HG03159 (cell line): ENCODE measurements around the gene OR2V1.
"Not testable (repeated sequence)": the region's sequence is repeated elsewhere in the genome, so short reads cannot be mapped to it uniquely, and the experiment has no call there.

Experiments used
- ATAC-seq: cut with Tn5 transposase; IDR thresholded peaks from one replicate; pipeline ENCODE4 v1.9.1; 2021; ENCODE audit warnings: mild to moderate bottlenecking, moderate library complexity; ENCODE audit not compliant: unreplicated experiment

Gene OR2V1

DNA sequence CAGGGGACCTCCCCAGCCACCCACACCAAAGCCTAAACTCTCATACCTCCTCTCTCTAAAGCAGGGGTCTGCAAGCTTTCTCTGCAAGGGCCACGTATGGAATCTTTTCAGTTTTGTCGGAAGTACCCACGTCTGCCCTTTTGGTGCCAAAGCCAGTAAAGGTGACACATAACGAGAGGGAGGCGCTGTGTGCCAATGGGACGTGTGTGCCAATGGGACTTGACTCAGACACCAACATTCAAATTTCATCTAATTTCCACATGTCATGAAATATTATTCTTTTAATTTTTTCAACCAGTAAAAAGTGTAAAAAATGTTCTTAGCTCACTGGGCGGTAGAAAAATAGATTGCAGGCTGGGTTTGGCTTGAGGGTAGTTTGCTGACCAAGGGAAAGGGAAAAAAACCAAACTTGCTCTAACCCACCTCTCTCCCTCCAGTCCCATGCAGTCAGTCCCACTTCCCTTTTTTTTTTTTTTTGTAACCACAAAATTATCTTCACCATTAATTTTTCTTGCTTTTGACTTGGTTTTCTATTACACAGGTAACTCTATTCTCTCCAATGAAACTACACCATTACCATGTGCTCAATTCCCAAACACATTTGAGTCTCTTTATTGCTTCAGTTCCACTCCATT, 25.5 kb downstream of the OR2V1 start:
- no peak for ATAC-seq

GRCh38 chr5:181104606-181105390, 26.2 kb downstream of the OR2V1 start:
- ATAC-seq = not testable (repeated sequence)

- not testable (repeated sequence) for ATAC-seq
Observed at GRCh38 chr5:181104259-181104568, 26.8 kb downstream of the OR2V1 start.

DNA sequence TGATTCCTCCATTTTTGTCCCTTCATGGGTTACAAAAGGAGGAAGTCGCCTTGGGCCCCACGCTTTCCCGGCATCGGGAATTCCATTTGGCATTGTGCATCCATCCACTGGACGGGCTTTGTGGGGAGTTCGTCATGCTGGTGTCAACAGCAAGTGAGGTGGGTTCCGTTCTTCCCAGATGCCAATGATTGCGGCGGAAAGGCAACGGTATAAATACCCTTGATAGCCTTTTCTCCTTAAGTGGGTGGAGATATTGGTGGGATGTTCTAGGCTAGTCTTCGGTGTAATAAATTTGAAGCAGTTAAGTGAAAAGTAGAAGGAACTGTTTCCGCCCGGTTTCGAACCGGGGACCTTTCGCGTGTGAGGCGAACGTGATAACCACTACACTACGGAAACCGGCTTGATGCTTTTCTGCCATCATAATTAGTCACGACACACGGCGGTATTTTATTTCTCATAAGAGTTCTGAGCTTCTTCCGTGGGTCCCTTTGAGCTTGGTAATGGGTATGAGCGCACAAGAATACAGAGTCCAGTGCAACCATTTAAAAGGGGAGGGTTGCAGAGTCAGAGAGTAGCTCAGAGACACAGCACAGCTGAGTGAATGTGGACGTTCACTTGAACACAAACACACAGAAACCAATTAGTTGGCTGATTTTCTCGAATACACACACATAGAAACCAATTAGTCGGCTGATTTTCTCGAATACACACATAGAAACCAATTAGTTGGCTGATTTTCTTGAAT, 28.9 kb downstream of the OR2V1 start:
- not testable (repeated sequence) for ATAC-seq

DNA sequence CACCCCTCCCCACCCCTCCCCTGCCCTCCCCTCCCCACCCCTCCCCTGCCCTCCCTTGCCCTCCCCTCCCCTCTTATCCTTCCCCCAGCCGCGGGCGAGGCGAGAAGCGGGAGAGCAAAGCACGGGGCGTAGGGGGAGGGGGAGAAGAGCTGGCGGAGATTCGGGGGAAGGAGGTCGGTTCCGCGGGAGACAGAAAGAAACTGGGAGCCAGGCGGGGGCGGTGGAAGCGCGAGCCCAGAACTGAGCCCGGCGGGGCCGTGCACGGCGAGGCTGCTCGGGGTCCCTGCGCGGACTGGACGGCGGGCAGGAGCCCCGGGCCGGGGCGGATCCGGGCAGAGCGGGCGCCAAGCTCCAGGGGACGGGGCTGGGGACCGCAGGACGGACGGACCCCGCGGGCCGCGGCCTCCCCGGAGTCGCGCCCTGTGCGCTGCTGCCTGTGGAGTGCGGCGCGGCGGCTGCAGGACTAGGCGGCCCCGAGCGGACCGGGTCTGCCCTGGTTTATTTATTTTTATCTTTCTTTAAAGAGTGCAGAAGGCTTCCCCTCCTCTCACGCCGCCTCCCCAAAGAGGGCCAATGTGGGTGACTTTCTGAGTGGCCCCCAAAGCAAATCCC, 29.8 kb downstream of the OR2V1 start:
- not testable (repeated sequence) for ATAC-seq

GRCh38 chr5:181100121-181100875, 30.7 kb downstream of the OR2V1 start:
- no peak for ATAC-seq

- no peak for ATAC-seq
Observed at GRCh38 chr5:181099602-181100086, 31.3 kb downstream of the OR2V1 start.

DNA sequence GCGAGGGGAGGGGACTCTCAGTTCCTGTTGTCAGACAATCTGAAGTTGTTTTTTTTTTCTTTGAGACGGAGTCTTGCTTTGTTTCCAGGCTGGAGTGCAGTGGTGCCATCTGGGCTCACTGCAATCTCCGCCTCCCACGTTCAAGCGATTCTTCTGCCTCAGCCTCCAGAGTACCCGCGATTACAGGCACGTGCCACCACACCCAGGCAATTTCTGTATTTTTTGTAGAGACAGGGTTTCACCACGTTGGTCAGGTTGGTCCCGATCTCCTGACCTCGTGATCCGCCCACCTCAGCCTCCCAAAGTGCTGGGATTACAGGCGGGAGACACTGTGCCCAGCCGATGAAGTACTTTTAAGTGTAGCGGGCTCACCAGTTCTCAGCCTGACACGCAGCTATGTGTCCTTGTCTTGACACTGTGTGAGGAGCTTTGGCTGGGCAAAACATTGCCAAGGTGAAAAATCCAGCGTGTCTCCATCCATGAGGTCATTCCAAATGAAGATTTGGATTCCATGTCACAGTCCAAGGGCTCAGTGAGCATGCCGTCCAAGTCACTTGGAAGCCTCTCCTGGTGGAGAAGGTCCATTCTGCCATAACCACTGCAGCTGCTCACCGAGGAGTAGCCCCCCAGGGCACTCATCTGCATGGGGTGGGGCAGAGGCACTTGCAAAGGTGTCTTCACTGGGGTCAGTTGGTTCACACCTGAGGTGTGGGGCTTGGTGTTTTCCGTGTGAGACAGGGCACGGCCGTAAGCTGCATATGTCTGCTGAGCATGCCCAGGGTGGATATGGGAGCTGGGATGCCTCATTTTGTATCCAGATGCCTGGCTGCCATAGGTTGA, 32.0 kb downstream of the OR2V1 start:
- ATAC-seq = no peak

DNA sequence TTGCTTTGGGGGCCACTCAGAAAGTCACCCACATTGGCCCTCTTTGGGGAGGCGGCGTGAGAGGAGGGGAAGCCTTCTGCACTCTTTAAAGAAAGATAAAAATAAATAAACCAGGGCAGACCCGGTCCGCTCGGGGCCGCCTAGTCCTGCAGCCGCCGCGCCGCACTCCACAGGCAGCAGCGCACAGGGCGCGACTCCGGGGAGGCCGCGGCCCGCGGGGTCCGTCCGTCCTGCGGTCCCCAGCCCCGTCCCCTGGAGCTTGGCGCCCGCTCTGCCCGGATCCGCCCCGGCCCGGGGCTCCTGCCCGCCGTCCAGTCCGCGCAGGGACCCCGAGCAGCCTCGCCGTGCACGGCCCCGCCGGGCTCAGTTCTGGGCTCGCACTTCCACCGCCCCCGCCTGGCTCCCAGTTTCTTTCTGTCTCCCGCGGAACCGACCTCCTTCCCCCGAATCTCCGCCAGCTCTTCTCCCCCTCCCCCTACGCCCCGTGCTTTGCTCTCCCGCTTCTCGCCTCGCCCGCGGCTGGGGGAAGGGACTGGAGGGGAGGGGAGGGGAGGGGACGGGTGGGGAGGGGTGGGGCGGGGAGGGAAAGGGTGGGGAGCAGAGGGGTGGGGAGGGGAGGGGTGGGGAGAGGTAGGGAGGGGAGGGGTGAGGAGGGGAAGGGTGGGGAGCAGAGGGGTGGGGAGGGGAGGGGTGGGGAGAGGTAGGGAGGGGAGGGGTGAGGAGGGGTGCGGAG, 33.0 kb downstream of the OR2V1 start:
- ATAC-seq = not testable (repeated sequence)

- ATAC-seq = not testable (repeated sequence)
Observed at GRCh38 chr5:181097383-181097753, 33.6 kb downstream of the OR2V1 start.

DNA sequence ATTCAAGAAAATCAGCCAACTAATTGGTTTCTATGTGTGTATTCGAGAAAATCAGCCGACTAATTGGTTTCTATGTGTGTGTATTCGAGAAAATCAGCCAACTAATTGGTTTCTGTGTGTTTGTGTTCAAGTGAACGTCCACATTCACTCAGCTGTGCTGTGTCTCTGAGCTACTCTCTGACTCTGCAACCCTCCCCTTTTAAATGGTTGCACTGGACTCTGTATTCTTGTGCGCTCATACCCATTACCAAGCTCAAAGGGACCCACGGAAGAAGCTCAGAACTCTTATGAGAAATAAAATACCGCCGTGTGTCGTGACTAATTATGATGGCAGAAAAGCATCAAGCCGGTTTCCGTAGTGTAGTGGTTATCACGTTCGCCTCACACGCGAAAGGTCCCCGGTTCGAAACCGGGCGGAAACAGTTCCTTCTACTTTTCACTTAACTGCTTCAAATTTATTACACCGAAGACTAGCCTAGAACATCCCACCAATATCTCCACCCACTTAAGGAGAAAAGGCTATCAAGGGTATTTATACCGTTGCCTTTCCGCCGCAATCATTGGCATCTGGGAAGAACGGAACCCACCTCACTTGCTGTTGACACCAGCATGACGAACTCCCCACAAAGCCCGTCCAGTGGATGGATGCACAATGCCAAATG, 34.1 kb downstream of the OR2V1 start:
- not testable (repeated sequence) for ATAC-seq

DNA sequence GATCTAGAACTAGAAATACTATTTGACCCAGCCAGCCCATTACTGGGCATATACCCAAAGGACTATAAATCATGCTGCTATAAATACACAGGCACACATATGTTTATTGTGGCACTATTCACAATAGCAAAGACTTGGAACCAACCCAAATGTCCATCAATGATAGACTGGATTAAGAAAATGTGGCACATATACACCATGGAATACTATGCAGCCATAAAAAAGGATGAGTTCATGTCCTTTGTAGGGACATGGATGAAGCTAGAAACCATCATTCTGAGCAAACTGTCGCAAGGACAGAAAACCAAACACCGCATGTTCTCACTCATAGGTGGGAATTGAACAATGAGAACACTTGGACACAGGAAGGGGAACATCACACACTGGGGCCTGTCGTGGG, 35.8 kb downstream of the OR2V1 start:
- ATAC-seq = not testable (repeated sequence)

- no peak for ATAC-seq
Observed at GRCh38 chr5:181092428-181092827, 38.5 kb downstream of the OR2V1 start.

DNA sequence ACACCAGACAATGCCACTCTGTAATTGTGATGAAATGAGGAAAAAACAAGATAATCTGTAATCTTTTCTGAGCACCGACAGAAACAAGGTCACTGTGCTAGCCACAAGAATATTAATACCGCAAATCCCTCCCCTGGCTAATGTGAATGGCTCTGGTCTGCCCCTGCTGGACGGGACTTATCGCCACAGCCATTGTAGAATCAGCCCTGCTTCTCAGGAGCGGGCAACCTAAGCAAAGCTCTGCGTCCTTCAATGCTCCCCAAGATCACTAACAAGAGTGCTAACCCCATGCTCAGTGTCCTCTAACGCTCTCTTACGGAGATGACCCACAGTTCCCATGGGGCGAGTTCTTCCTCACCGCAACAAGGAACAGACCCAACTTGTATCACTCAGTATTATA, 42.7 kb downstream of the OR2V1 start:
- ATAC-seq = no peak

DNA sequence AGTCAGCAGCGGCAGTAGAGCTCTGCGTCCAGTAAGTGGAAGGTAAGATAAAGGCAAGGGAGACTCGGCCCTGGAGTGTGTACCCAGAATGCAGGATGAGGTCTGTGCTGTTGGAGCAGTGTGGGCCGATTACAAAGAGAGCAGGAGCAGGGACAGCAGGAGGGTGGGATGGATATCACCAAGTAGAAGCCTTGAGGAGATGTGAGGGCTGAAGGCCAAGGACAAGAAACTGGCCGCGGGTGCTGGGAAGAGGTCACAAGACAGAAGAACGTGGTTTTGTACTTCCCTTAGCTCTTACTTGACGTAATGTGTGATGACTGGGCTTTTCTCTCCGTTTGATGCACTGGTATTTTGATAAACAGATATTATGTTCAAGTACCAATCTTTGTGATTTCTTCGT, 43.7 kb downstream of the OR2V1 start:
- ATAC-seq = no peak

DNA sequence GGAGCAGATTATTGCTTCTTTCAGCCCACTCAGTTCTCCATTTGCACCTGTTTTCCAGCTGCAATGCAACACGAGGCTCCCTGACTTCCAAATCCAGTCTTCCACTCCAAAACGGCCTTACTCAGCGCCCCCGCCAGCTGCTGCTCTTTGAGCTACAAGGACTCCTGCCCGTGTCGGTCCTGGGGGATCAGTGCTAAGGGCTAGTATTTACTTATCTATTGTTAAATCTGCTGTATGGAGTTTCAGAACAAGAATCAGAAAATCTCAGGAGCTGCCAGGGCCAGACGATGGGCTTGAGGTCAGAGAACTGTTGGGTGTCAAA, 44.1 kb downstream of the OR2V1 start:
- ATAC-seq = no peak

- no peak for ATAC-seq
Observed at GRCh38 chr5:181086026-181086883, 44.7 kb downstream of the OR2V1 start.
